CD4-positive, alpha-beta T cell (primary cell): Measurements from ENCODE around the gene ZFYVE19. TPM values are rescaled to one million over a fixed set of nuclear protein-coding genes. Genes with fewer than 3 reads are reported as not detected.
A peak's percentile ranks its signal among the peaks of the same experiment; 100 is the strongest.

Source experiments
- ATAC-seq: fragments of 200-7000 bp; cut with Tn5 transposase; one replicate; pipeline ENCODE4 v1.10.0; 2022; ENCODE audit warnings: mild to moderate bottlenecking; ENCODE audit not compliant: poor library complexity
- CTCF ChIA-PET: fragments of 350-600 bp; sonication (Branson Sonifier 250); formaldehyde crosslinking; loops from one replicate; lab custom pipeline; 2021; ENCODE audit warnings: antibody characterized with exemption, inconsistent platforms; lab: Charles Lee
- POLR2A ChIA-PET: fragments of 350-600 bp; sonication (Branson Sonifier 250); formaldehyde crosslinking; loops from one replicate; lab custom pipeline; 2021; ENCODE audit warnings: antibody characterized with exemption, inconsistent platforms; lab: Charles Lee
- DNase-seq, 14 experiments: peaks; one replicate each; pipeline ENCODE4 v3.0.0-alpha.2; 2013 to 2020; ENCODE audit warnings: mixed read lengths in 2 of 14
- H3K27ac ChIP-seq, 2 donors: one replicate each; pipeline versions ENCODE4 v1.5.1 to v1.7.0; 2013; ENCODE audit warnings: low read length in 2 of 2, low read depth in 1 of 2, mild to moderate bottlenecking in 1 of 2
- H3K27me3 ChIP-seq, 2 experiments: 1 replicate in 1 of 2; 2 replicates in 1 of 2; pipeline versions ENCODE4 v1.6.1 to v1.7.0; 2013; ENCODE audit warnings: low read length in 2 of 2, control low read depth in 1 of 2, mild to moderate bottlenecking in 1 of 2, moderate library complexity in 1 of 2; ENCODE audit not compliant: insufficient read depth in 2 of 2, control insufficient read depth in 1 of 2
- H3K36me3 ChIP-seq: one replicate; pipeline ENCODE4 v1.6.1; 2013; ENCODE audit warnings: low read length, control low read depth; ENCODE audit not compliant: insufficient read depth
- H3K4me1 ChIP-seq: one replicate; pipeline ENCODE4 v1.6.1; 2013; ENCODE audit warnings: low read length, control low read depth; ENCODE audit not compliant: insufficient read depth
- H3K4me3 ChIP-seq: one replicate; pipeline ENCODE4 v1.5.1; 2013; ENCODE audit warnings: mild to moderate bottlenecking, low read length, moderate library complexity
- H3K9me3 ChIP-seq, 2 experiments: 1 replicate in 1 of 2; 2 replicates in 1 of 2; pipeline versions ENCODE4 v1.6.1 to v1.7.0; 2013; ENCODE audit warnings: low read length in 2 of 2, mild to moderate bottlenecking in 2 of 2, control low read depth in 1 of 2, moderate library complexity in 1 of 2; ENCODE audit not compliant: control insufficient read depth in 1 of 2, insufficient read depth in 1 of 2
- H3K27ac Mint-ChIP-seq: one replicate; pipeline ENCODE4 v1.8.0; 2020; ENCODE audit warnings: mixed read lengths
- H3K27me3 Mint-ChIP-seq: one replicate; pipeline ENCODE4 v1.8.0; 2021; ENCODE audit warnings: mixed read lengths
- H3K36me3 Mint-ChIP-seq: one replicate; pipeline ENCODE4 v1.8.0; 2021; ENCODE audit warnings: low read depth, mixed read lengths
- H3K4me1 Mint-ChIP-seq: one replicate; pipeline ENCODE4 v1.8.0; 2021; ENCODE audit warnings: low read depth, mixed read lengths
- H3K4me3 Mint-ChIP-seq: one replicate; pipeline ENCODE4 v1.8.0; 2020; ENCODE audit warnings: mild to moderate bottlenecking, mixed read lengths
- H3K9me3 Mint-ChIP-seq: one replicate; pipeline ENCODE4 v1.8.0; 2020; ENCODE audit warnings: mixed read lengths
- CTCF ChIP-seq: fragments of 200-600 bp; IDR thresholded peaks from one replicate; pipeline ENCODE4 v1.8.0; 2022; ENCODE audit warnings: antibody characterized with exemption, mild to moderate bottlenecking
- intact Hi-C, 2 experiments: fragments of 100-400 bp; cut with DNase I in 1 of 2; cut with micrococcal nuclease in 1 of 2; formaldehyde crosslinking; loops; one replicate each; pipeline versions ENCODE4 v1.15.1 to v1.9.0; 2023 to 2025; cut with DNase I, micrococcal nuclease
- total RNA-seq, 174 experiments: library from RNA in 2 of 174; stranded (reverse) in 2 of 174; gene quantifications; one replicate each; pipeline ENCODE4 v1.2.3 and lab custom pipeline; 2021 to 2026

The ZFYVE19 gene
- total RNA-seq, 2 experiments from 2014 or later: 12.0 to 13.0 TPM

- POLR2A ChIA-PET: interaction anchor here (1.4 to 1.9 kb wide), 2 partner anchors 13 to 73 kb away, joined by 4 to 5 read pairs; partner anchors contain the start of genes RAD51 and RMDN3
- ATAC-seq: no peak
- peak overlapping the region; percentile 89 for H3K27ac Mint-ChIP-seq
- H3K27me3 Mint-ChIP-seq: no peaks in the 10 kb centered on the region
- CTCF ChIA-PET: interaction anchor here (4.4 kb wide), 1 partner anchor 14 kb away, joined by 19 read pairs; no protein-coding TSS in a partner anchor
- no peak for TF ChIP-seq CTCF
- H3K27me3 ChIP-seq: no peaks in the 10 kb centered on the region
- intact Hi-C loops: loop anchor here (5.0 to 10.0 kb wide), 3 partner anchors 76 to 347 kb away; partner anchors contain the start of genes INO80 (in 1 of the 2) and KNL1 (in 1 of the 2)
- no peak overlapping the region for H3K4me3 Mint-ChIP-seq
- no peak overlapping the region for H3K27ac ChIP-seq
- H3K9me3 ChIP-seq: no peaks in the 10 kb centered on the region
- H3K4me1 ChIP-seq: peaks cover 52% of the 10 kb centered on the region
- H3K4me1 Mint-ChIP-seq: peaks cover 43% of the 10 kb centered on the region
- no peaks in the 10 kb centered on the region for H3K9me3 Mint-ChIP-seq
- H3K36me3 Mint-ChIP-seq: peaks cover 27% of the 10 kb centered on the region
- no peak overlapping the region for H3K4me3 ChIP-seq
- no peak for DNase-seq
- peaks cover 24% of the 10 kb centered on the region for H3K36me3 ChIP-seq
Measured at GRCh38 chr15:40767838-40768500, 38.9 kb upstream of the ZFYVE19 start.

DNA sequence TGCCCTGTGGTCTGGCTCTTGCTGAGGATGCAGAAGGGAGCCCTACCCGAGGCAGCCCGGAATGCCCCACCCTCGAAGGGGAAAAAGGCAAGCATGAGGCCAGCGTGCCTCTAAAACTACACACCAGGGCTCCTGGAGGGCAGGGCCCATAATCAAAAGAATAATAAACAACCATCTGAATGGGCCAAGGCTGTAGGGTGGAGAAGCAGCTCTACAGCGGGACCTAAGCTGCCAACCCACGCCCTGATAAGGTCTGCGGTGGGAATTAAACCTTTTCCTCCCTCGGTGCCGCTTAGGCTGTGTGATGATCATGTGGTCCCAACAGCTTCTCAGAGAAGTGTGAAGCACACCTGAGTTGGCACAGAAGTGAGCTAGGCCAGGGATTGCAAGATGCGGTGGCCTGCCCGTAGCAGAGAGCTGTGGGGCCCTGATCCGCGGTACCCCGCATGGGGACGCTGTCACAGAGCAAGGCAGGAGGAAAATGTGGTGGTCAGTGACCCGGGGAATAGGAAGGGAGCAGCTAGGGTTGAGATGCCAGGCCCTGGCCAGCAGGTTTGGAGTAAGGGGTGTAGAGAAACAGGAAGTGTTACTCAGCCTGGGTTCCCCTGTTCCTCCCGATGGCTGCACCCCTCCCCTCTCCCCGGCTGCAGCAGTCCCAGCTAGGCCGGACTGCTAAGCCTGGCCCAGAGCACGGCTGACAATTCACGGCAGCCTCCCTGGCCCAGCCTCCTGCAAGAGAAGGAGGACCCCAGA lies 38.2 kb upstream of the ZFYVE19 start:
- H3K4me3 Mint-ChIP-seq: no peak overlapping the region
- H3K27me3 ChIP-seq: no peaks in the 10 kb centered on the region
- H3K27ac Mint-ChIP-seq: peak overlapping the region; percentile 89
- no peaks in the 10 kb centered on the region for H3K9me3 Mint-ChIP-seq
- TF ChIP-seq CTCF: no peak
- ChIA-PET POLR2A (interaction anchor here (1.0 to 1.9 kb wide), 4 partner anchors 14 to 74 kb away, joined by 4 to 5 read pairs (median 4); partner anchors contain the start of genes RAD51 and RMDN3), CTCF (interaction anchor here (1.3 to 4.4 kb wide), 2 partner anchors 13 to 14 kb away, joined by 3 to 19 read pairs; no protein-coding TSS in a partner anchor)
- H3K36me3 ChIP-seq: peaks cover 30% of the 10 kb centered on the region
- peak overlapping the region in 1 of 2 donors; percentile 25 for H3K27ac ChIP-seq
- H3K4me1 ChIP-seq: peaks cover 45% of the 10 kb centered on the region
- ATAC-seq: no peak
- H3K9me3 ChIP-seq: no peaks in the 10 kb centered on the region
- no peak overlapping the region for H3K4me3 ChIP-seq
- H3K4me1 Mint-ChIP-seq: peaks cover 36% of the 10 kb centered on the region
- peaks cover 34% of the 10 kb centered on the region for H3K36me3 Mint-ChIP-seq
- DNase-seq: peak in 3 of 14 experiments; percentile 33 to 43 (median 37)
- no peaks in the 10 kb centered on the region for H3K27me3 Mint-ChIP-seq
- intact Hi-C loops: loop anchor here (5.0 to 10.0 kb wide), 3 partner anchors 76 to 346 kb away; partner anchors contain the start of genes INO80 (in 1 of the 2) and KNL1 (in 1 of the 2)
